ENCODE measurements around the gene COPE. TPM values are rescaled to one million over a fixed set of nuclear protein-coding genes. Genes with fewer than 3 reads are reported as not detected.

COPE gene
- polyA plus RNA-seq, 1 donor (not counting 4 experiments of a cell fraction or from before 2014, with no cell fraction given): 109 TPM

DNA sequence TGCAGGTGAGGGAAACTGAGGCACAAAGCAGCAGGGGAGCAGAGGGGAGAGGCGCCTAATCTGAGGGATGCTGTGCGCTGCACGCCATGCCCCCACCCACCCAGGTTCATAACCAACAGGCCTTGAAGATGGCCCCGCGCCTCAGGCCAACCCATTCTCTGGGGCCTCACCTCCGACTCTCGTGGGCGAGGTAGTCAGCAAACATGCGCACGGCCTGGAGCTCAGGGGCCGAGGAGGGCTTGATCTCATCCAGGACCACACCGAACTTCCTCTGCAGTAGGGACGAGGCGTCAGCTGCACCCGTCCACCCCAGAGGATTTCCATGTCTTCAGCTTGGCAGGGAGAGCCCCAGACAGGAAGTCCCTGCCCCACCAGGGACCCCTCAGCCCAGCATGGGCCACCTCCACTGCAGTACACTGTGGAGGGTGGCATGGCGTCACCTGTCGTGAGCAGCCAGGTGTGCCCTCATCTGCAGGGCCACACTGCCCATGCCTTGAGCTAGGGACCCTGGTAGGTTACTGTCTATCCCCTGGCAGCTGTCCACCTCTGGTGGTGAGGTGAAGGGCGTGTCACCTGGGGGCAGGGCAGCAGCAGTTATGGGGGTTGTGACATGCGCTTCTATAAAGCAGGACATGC, 8.3 kb downstream of the COPE start:
- Histone ChIP-seq H3K4me3 (ENCODE audit: control insufficient read depth in 2 of 3, extremely low read depth in 1 of 3, insufficient read depth in 2 of 3, low read depth in 1 of 3, low read length in 3 of 3) (no peak overlapping the region), H3K79me2 (ENCODE audit: control insufficient read depth, insufficient read depth, low read length) (peaks cover 32% of the 10 kb centered on the region), H3K9ac (ENCODE audit: control insufficient read depth, extremely low read depth, insufficient read depth, low read length) (no peak overlapping the region), H3K4me1 (ENCODE audit: control insufficient read depth, extremely low read depth, insufficient read depth, low read length) (no peaks in the 10 kb centered on the region), H3K36me3 (ENCODE audit: control insufficient read depth in 2 of 2, extremely low read depth in 1 of 2, insufficient read depth in 2 of 2, low read length in 2 of 2) (peaks cover 31 to 43% of the 10 kb centered on the region in 2 experiments), H3K9me3 (ENCODE audit: control insufficient read depth, low read depth, low read length) (no peaks in the 10 kb centered on the region), H2AFZ (ENCODE audit: control insufficient read depth, low read length) (no peak overlapping the region), H4K20me1 (ENCODE audit: control insufficient read depth, extremely low read depth, insufficient read depth, low read length) (no peaks in the 10 kb centered on the region), H3K27me3 (ENCODE audit: control insufficient read depth, extremely low read depth, insufficient read depth, low read length) (no peaks in the 10 kb centered on the region), H3K4me2 (ENCODE audit: control insufficient read depth, extremely low read depth, insufficient read depth, low read depth, low read length) (no peak overlapping the region), H3K9me1 (ENCODE audit: control insufficient read depth, extremely low read depth, insufficient read depth, low read length) (no peaks in the 10 kb centered on the region), H3K27ac (ENCODE audit: control insufficient read depth, insufficient read depth, low read length) (no peak overlapping the region)
- DNase-seq (ENCODE audit: low read depth, low spot score): no peak
- dilution Hi-C loops (cut with MboI; ENCODE audit: extremely low pct_ligation_motif_present, low sequenced_read_pairs): no loop called here
- no peak for FAIRE-seq
- no peak for TF ChIP-seq EZH2 (IDR thresholded peaks at IDR 0.05; ENCODE audit: low read length)
- no peak for TF ChIP-seq CTCF (optimal IDR thresholded peaks at IDR 0.05 in 1 of 3, IDR thresholded peaks at IDR 0.05 in 1 of 3, conservative IDR thresholded peaks at IDR 0.05 in 1 of 3; ENCODE audit: extremely low read depth in 1 of 3, insufficient read depth in 2 of 3, low read length in 3 of 3)

- H3K36me3 ChIP-seq (ENCODE audit: control insufficient read depth in 2 of 2, extremely low read depth in 1 of 2, insufficient read depth in 2 of 2, low read length in 2 of 2): peaks cover 39 to 41% of the 10 kb centered on the region in 2 experiments
- H3K4me3 ChIP-seq (ENCODE audit: control insufficient read depth in 2 of 3, extremely low read depth in 1 of 3, insufficient read depth in 2 of 3, low read depth in 1 of 3, low read length in 3 of 3): no peak overlapping the region
- no peak for DNase-seq (ENCODE audit: low read depth, low spot score)
- H3K27me3 ChIP-seq (ENCODE audit: control insufficient read depth, extremely low read depth, insufficient read depth, low read length): no peaks in the 10 kb centered on the region
- no peaks in the 10 kb centered on the region for H3K9me3 ChIP-seq (ENCODE audit: control insufficient read depth, low read depth, low read length)
- H2AFZ ChIP-seq (ENCODE audit: control insufficient read depth, low read length): no peak overlapping the region
- TF ChIP-seq CTCF (optimal IDR thresholded peaks at IDR 0.05 in 1 of 3, IDR thresholded peaks at IDR 0.05 in 1 of 3, conservative IDR thresholded peaks at IDR 0.05 in 1 of 3; ENCODE audit: extremely low read depth in 1 of 3, insufficient read depth in 2 of 3, low read length in 3 of 3) (no peak), EZH2 (IDR thresholded peaks at IDR 0.05; ENCODE audit: low read length) (no peak)
- no peak for FAIRE-seq
- H3K4me1 ChIP-seq (ENCODE audit: control insufficient read depth, extremely low read depth, insufficient read depth, low read length): no peaks in the 10 kb centered on the region
- no peaks in the 10 kb centered on the region for H4K20me1 ChIP-seq (ENCODE audit: control insufficient read depth, extremely low read depth, insufficient read depth, low read length)
- no peaks in the 10 kb centered on the region for H3K9me1 ChIP-seq (ENCODE audit: control insufficient read depth, extremely low read depth, insufficient read depth, low read length)
- no peak overlapping the region for H3K4me2 ChIP-seq (ENCODE audit: control insufficient read depth, extremely low read depth, insufficient read depth, low read depth, low read length)
- H3K27ac ChIP-seq (ENCODE audit: control insufficient read depth, insufficient read depth, low read length): no peak overlapping the region
- H3K9ac ChIP-seq (ENCODE audit: control insufficient read depth, extremely low read depth, insufficient read depth, low read length): no peak overlapping the region
- dilution Hi-C loops (cut with MboI; ENCODE audit: extremely low pct_ligation_motif_present, low sequenced_read_pairs): no loop called here
- H3K79me2 ChIP-seq (ENCODE audit: control insufficient read depth, insufficient read depth, low read length): peaks cover 23% of the 10 kb centered on the region
Measured at GRCh38 chr19:18910010-18910409, 9.2 kb downstream of the COPE start.
